AML-193 (cell line): ENCODE data around the gene OTOF.
"Not testable (repeated sequence)": the region's sequence is repeated elsewhere in the genome, so short reads cannot be mapped to it uniquely, and the experiment has no call there.

Experiments
- DNase-seq, 2 experiments: peaks; one replicate each; lab custom pipeline; 2025; lab: John Stamatoyannopoulos, UW

Gene OTOF

DNA sequence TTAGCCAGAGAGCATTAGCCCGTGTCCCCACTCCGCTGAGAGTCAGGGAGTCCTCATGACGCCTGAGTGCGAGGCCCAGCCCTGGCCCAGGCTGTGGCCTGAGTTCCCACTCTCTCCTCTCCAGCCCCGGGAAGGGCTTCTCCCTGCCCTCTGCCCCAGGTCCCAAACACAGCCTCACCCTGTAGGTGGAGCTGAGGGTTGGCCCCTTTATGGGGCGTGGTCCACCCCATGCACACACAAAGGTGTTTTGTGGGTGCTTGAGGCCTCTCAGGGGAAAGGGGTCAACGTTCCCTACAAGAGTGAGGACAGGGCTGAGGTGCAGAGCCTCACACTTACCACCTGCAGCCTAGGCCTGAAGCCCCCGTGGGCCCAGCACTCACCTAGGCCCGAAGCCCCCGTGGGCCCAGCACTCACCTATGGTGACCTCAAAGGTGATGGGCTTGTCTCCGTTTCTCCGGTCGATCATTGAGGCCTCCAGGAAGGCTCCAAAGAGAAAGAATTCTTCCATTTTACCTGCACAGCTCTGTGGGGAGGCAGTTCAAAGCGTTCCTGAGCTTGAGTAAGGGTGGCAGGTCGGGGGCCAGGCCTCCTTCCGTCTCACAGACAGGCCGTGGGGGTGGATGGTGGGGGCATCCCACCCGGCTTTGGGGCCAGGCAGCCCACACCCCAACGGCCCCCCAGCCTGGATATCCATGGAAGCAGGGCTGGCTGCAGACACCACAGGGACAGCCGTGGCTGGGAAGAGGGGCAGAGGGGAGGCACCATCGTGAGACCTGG, 2.1 kb upstream of the OTOF start:
- DNase-seq = no peak

DNA sequence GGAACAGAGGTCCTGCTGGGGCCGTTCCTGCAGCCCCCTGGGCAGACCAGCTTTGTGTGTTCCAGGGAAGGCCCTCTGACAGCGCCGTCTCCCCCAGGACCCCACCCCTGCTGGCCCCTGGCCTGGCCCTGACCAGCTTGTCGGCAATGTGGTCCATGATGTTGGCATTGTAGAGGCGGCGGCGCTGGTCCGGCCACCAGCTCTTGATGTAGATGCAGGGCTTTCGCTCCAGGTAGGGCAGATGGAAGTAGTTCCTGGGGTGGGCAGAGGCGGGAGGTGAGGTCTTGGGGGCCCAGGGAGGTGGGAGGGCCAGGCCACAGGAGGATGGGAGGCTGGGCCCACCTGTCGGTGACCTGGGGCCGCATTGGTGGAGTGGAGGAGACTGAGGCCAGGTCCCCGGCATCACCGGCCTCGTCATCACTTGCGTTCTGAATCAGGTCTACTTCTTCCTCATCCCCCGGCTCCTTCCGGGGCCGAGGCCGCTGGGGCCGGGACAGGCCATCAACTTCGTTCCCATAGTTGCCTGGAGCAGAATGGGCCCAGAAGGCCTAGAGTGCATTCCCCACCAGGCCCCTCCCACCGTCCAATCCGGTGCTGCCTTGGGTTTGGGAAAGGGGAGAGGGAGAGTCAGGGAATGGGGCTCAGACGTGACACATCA, 1.3 kb upstream of the OTOF start:
- no peak for DNase-seq

- DNase-seq = no peak
These were observed 442 bp upstream of the OTOF start for GRCh38 chr2:26478366-26478765.

- no peak for DNase-seq
These were observed 606 bp downstream of the OTOF start for GRCh38 chr2:26477126-26477910.

DNA sequence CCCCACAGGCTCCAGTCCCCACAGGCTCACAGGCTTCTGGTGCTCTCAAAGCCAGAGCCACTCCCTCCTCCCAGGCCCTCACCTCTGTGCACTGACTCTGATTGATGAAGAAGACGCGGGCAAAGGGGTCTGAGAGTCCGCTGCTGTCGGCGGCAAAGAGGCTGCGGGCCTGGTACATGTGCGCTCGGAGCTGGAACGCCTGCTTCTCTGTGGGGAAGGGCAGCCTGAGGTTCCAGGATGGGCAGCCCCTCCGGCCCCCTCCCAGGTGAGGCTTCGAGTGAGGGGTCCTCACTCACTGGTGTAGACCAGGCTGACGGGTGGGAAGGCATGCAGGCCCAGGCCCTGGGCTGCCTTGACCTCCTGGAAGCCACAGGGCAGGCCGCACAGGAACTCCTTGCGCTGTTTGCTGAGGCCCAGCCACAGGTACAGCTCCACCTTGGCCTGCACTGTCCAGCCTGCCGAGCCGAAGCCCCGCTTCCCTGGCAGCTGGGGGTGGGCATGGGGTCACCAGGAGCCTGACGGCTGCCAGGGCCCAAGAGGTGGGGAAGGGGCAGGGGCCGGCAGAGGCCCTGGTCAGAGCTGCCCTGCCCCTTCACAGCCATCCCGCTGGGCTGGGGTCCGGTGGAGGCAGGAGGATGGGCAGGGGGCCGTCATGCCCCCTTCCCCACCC, 2.0 kb downstream of the OTOF start:
- no peak for DNase-seq

DNA sequence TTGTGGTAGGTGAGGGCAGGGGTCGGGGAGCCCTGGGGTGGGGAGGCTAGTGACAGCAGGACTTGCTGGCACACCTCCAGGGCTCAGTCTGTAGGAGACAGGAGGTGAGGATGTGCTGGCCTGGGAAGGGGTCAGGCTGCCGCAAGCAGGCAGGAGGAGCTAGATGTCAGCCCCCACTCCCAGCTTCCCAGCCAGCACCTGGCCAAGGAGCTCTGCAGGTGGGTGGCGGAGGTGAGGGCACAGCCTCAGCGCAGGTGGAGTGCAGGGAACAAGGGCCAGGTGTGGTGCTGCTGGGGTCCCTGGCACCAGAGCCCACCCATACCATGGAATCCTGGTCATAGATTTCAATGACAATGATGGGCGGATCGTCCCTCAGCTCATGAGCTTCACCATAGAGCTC, 2.9 kb downstream of the OTOF start:
- no peak for DNase-seq

DNA sequence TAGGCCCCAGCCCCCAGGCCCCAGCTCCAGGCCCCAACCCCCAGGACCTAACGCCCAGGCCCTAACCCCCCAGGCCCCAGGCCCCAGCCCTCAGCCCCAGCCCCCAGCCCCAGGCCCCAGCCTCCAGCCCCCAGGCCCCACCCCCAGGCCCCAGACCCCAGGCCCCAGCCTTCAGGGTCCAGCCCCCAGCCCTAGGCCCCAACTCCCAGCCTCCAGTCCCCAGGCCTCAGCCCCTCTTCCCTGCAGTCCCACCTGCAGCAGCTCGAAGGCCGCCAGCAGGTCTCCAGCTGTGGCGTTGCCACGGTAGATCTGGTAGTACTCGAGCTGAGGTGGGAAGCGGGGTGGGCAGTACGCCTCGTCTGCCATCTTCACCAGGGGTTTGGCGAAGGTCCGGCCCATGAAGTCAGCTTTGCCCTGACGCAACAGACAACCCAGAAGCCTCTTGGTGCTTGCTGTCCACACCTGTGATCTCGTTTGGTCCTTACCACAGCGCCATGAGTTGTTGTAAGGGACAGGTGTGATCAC, 3.6 kb downstream of the OTOF start:
- no peak for DNase-seq

- DNase-seq = no peak
These were observed 4.1 kb downstream of the OTOF start for GRCh38 chr2:26473796-26474195.

DNA sequence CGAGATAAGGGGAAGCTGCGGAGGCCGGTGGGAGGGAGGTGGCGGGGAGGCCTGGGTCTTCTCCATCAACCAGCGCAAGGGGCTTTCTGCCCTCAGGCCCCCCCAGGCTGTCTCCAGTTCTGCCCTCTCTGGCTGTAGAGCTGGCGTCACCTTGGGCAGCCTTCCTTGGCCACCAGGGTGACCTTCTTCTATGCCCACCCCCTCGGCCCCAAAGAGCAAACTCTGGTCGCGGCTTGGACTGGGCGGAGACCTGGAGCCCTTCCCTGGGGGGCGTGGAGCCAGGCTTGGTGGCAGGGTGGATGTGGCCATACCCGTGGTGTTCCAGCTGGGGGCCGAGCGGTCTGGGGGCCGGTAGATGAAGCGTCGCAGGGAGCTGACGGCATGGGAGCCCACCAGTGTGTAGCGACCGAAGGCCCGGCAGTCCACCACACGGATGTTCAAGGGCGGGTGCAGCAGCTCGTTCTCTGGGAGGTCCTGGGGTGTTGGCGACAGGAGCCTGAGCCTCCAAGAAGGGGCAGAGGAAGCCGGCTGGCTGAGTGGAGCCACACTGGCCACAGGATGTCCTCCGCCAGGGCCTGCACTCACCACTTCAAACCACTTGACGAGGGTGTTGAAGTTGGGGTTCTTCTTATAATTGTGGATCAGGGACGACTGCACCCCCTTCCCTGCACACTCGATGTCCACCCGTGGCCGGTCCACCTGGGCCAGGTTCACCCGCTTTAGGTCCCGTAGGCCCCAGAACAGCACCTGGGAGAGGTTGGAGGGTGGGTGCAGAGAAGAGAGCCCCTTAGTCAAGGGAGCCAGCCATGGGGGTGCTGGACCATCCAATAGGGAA, 4.9 kb downstream of the OTOF start:
- no peak for DNase-seq

DNA sequence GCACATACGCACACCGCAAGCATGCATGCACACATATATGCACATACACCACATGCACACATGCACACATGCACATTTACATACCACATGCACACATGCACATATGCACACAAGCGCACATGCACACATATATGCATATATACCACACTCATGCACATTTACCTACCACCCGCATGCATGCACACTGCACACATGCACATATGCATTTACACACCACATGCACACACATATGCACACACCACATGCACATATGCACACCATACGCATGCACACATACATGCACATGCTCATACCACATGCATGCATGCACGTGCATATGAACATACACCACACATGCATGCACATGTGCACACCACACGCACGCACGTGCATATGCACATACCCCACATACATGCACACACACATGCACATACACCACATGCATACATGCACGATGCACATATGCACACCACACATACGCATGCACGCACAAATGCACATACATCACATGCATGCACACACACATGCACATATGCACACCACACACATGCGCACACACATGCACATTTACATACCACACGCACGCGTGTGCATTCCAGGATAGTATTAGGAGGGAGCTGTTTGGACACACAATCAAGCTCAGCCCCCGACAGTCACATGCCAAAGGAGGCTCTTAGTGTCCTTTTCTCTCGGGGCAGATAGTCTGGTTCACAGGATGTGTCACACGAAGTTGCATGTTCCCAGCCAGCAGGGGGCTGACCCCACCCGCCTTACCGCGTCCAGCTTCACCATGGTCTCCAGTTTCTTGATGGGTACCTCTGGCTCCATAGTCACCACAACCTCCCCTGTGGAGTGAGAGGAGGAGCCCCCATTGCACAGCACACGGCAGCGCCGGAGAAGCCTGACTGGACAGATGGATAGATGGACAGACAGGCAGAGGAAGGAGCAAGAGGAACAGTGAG, 5.9 kb downstream of the OTOF start:
- DNase-seq = no peak

GRCh38 chr2:26471289-26471688, 6.6 kb downstream of the OTOF start:
- DNase-seq = no peak

- DNase-seq = no peak
These were observed 7.2 kb downstream of the OTOF start for GRCh38 chr2:26470601-26471260.

DNA sequence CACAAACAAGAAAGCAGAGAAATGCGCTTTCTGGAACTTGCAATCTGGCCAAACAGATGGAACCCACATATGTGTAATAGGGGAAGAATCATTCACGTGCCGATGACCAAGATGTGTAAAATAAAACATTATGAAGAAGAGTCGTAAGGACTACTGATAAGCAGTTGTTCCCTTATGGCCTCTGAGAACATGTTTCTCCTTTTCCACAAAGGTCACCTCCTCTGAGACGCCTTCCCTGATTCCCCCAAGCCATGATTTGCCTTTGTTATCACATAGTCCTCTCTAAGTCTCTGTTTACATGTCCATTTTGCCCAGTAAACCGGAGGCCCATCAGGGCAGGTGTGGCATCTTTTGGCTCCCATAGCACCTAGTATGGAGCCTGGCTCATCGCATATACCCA, 8.0 kb downstream of the OTOF start:
- DNase-seq = no peak

DNA sequence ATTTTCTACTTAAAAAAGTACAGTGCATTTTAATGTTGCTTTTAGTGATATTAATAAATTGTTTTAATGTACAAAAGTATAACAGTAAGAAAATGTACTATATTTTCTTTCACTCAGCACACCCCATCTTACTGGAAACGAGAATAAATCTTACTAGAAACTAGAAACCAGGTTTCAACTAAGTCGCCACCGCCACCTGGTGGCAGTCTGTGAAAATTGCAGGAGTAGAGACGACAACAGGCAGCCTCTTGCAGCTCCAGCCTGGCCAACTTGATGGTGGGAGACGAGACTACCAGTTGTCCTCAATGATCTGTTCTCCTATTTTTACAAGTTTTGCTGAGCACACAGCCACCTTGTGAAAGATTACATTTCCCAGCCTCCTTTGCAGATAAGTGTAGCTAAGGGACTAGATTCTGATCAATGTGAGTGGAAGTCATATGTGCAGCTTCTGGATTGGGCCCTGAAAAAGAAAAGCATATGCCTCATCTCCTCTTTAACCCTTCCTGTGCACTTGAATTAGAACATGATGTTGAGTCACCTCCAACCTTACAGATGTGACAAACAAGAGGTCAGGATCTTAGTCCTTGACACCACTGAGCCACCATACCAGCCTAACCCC, 8.7 kb downstream of the OTOF start:
- peak; percentile 72 to 76 for DNase-seq

GRCh38 chr2:26468544-26468943, 9.4 kb downstream of the OTOF start:
- DNase-seq = not testable (repeated sequence)

DNA sequence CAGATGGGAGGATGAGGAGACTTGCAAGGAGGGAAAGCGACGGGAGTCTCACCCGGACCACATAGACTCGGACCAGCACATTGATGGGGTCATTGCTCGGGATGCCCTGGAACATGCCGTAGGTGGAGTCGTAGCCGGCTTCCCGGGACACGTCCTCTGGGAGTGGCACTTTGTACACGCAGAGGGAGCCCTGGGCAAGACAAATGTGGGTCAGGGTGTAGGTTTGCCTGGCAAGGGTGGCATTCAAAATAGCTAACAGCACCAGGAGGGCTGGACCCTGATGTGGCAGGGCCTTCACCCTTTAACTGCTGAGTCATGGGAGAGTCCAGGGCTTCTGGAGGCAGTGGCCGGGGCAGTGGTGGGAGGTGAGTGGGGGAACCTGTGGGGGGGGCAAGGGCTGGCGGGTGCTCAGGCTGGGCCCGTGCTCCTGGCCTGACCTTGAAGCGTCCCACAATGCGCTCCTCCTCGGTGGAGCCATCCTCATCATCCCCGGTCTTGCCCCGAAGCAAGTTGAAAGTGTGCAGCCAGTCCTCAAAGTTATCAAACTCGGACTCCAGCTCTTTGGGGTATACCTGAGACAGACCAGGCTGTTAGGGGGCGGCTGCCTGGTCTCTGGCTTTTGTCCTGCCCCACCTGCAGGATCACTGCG, 11.1 kb downstream of the OTOF start:
- DNase-seq = no peak

GRCh38 chr2:26465981-26466471, 11.9 kb downstream of the OTOF start:
- no peak for DNase-seq

- no peak for DNase-seq
These were observed 12.5 kb downstream of the OTOF start for GRCh38 chr2:26465266-26465925.
